HG03108 (cell line): ENCODE results near the gene CR1.
"Not testable (repeated sequence)": the region's sequence is repeated elsewhere in the genome, so short reads cannot be mapped to it uniquely, and the experiment has no call there.

Source experiments
- ATAC-seq: cut with Tn5 transposase; IDR thresholded peaks from one replicate; pipeline ENCODE4 v1.9.1; 2021; ENCODE audit warnings: moderate library complexity; ENCODE audit not compliant: unreplicated experiment

Gene CR1

GRCh38 chr1:207502726-207503125 lies 6.8 kb downstream of the CR1 start:
- ATAC-seq: no peak

- no peak for ATAC-seq
Measured at GRCh38 chr1:207503950-207504349, 8.0 kb downstream of the CR1 start.

- ATAC-seq: no peak
Measured at GRCh38 chr1:207504438-207504837, 8.5 kb downstream of the CR1 start.

GRCh38 chr1:207510444-207510843 lies 14.5 kb downstream of the CR1 start:
- no peak for ATAC-seq

- no peak for ATAC-seq
Measured at GRCh38 chr1:207514890-207515289, 18.9 kb downstream of the CR1 start.

GRCh38 chr1:207516729-207517128 lies 20.8 kb downstream of the CR1 start:
- no peak for ATAC-seq

GRCh38 chr1:207518608-207519236 lies 22.8 kb downstream of the CR1 start:
- no peak for ATAC-seq

- ATAC-seq: no peak
Measured at GRCh38 chr1:207519505-207520399, 23.8 kb downstream of the CR1 start.

GRCh38 chr1:207520400-207521345 lies 24.7 kb downstream of the CR1 start:
- not testable (repeated sequence) for ATAC-seq

- ATAC-seq: not testable (repeated sequence)
Measured at GRCh38 chr1:207525239-207525638, 29.3 kb downstream of the CR1 start.

GRCh38 chr1:207528401-207528800 lies 32.4 kb downstream of the CR1 start:
- ATAC-seq: not testable (repeated sequence)

GRCh38 chr1:207536263-207536662 lies 40.3 kb downstream of the CR1 start:
- not testable (repeated sequence) for ATAC-seq

GRCh38 chr1:207546677-207547357 lies 50.9 kb downstream of the CR1 start:
- ATAC-seq: not testable (repeated sequence)

GRCh38 chr1:207554823-207555222 lies 58.9 kb downstream of the CR1 start:
- not testable (repeated sequence) for ATAC-seq

- no peak for ATAC-seq
Measured at GRCh38 chr1:207565546-207566468, 69.8 kb downstream of the CR1 start.

GRCh38 chr1:207571926-207572325 lies 76.0 kb downstream of the CR1 start:
- not testable (repeated sequence) for ATAC-seq

GRCh38 chr1:207573074-207573473 lies 77.1 kb downstream of the CR1 start:
- not testable (repeated sequence) for ATAC-seq

GRCh38 chr1:207575381-207575780 lies 79.4 kb downstream of the CR1 start:
- not testable (repeated sequence) for ATAC-seq

- peak; percentile 11 for ATAC-seq
Measured at GRCh38 chr1:207578796-207579435, 83.0 kb downstream of the CR1 start.
